Nasal cavity respiratory epithelium epithelial cell of viscerocranial mucosa (primary cell): ENCODE measurements around the gene L3HYPDH. TPM values are rescaled to one million over a fixed set of nuclear protein-coding genes. Genes with fewer than 3 reads are reported as not detected.

Source experiments
- total RNA-seq: library from RNA; depleted of rRNA; stranded (reverse); fragments of >200 nt; gene quantifications from 2 replicates; pipeline ENCODE4 v1.2.3, GENCODE V29; 2014

The L3HYPDH gene
- total RNA-seq: 10.6 and 25.8 TPM in 2 replicates

DNA sequence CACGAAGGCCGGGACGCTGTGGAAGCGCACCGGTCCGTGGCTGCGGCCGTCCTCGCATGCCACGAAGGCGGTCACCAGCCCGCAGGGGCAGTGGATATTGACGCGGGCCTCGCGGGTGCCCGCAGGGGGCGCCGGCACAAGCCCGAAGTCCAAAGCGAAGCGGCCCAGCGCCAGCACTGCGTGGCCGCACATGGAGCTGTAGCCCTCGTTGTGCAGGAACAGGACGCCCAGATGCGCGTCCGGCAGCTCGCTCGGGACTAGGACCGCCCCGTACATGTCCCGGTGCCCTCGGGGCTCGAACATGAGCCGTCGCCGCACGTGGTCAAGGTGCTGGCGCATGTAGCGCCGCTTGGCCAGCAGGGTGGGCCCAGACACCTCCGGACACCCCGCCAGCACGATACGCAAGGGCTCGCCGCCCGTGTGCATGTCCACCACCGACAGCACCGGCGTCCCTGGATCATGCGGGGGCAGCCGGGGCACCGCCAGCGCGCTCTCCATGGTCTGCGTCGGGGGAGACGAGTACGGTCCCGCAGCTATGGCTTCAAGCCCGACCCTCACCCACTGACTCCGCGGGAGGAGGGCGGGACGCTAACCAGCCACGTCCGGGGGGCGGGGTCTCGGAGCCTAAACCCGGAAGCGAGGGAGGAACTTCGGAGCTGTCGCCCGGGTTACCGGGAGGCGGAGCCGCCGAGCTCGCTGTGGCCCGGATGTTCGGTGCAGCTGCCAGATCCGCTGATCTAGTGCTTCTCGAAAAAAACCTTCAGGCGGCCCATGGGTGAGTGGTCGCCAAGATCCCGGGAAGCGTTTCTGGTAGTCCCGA lies at the start of gene L3HYPDH, which contains the start of gene JKAMP:
L3HYPDH (minus strand) TSS at position 590 of the 820 bp plus-strand sequence; CDS start at position 498, 92 bp downstream.
JKAMP (plus strand) TSS at position 699 of the 820 bp plus-strand sequence; CDS start at position 772, 73 bp downstream.

DNA sequence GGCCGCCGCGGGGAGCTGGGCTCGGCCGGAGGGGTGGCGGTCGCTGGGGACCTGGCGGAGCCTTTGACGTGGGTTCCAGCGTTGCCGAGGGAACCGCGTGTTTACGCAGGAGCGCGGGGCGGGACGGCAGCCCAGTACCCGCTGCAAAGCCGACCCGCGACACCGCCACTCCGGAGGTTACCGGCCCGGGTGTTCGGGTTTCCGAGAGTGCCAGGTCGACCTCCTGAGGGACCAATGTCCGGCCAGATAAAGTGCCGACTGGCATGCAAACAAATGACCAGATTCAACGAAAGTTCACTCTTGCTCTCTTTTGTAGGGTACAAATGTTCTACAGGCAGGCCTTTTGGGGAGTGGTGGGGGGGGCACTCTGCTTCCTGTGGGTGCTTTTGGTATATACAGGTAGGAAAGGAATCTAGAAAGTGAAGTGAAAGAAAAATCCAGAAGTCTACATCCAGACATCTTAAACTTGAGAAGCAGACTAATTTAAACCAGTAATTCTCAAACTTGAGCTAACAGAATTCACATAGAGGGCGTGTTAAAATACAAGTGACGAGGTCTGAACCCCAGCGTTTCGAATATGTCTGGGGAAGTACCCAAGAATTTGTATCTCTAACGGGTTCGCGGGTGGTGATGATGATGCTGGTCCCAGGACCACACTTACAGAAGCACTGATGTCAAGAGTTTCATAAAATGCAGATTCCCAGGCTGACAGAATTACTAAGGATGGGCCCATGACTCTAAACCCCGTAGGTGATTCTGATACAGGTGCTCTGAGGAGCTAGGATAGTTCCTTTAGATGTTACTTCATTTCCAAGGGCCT lies 18.7 kb downstream of the L3HYPDH start, which contains the start of gene GPR135:
GPR135 (minus strand) TSS at position 65 of the 820 bp plus-strand sequence. CDS start 154 bp downstream, outside the sequence.

Other genes with a start within 250 kb of the L3HYPDH start
- gene GPR135, start 19.0 kb downstream of the L3HYPDH start, total RNA-seq: 0.34 and 1.6 TPM in 2 replicates
- gene JKAMP, start 109 bp upstream of the L3HYPDH start, total RNA-seq: 41.7 and 68.4 TPM in 2 replicates
- not detected in 2 replicates for gene CCDC175, start 92.4 kb upstream of the L3HYPDH start, total RNA-seq